Measurements from ENCODE around the gene SFTA2. TPM values are rescaled to one million over a fixed set of nuclear protein-coding genes. Genes with fewer than 3 reads are reported as not detected.
"Not testable (repeated sequence)": the region's sequence is repeated elsewhere in the genome, so short reads cannot be mapped to it uniquely, and the experiment has no call there.

Gene SFTA2
- total and polyA plus RNA-seq, 2 of the 8 experiments (the other 6 are each of a cell fraction or from before 2014, with no cell fraction given): not detected

- no peak for TF ChIP-seq ASH2L (IDR thresholded peaks at IDR 0.05; ENCODE audit: low read length)
- TF ChIP-seq EP300 (IDR thresholded peaks at IDR 0.05; ENCODE audit: borderline replicate concordance in 1 of 2, low read depth in 2 of 2, low read length in 2 of 2): no peak
- no peak for TF ChIP-seq JUN (IDR thresholded peaks at IDR 0.05; ENCODE audit: low read depth, low read length)
- TF ChIP-seq TBP (IDR thresholded peaks at IDR 0.05; ENCODE audit: low read depth, low read length): no peak
- no peak for TF ChIP-seq SUZ12 (IDR thresholded peaks at IDR 0.05; ENCODE audit: low read length)
- no peak for TF ChIP-seq HDAC6 (IDR thresholded peaks at IDR 0.05; ENCODE audit: low read depth, low read length)
Observed at GRCh38 chr6:30902709-30903108, 29.3 kb downstream of the SFTA2 start (continued).

GRCh38 chr6:30902196-30902595, 29.8 kb downstream of the SFTA2 start:
- H2AK5ac ChIP-seq (ENCODE audit: low read depth, low read length); H4K20me1 ChIP-seq (replicated peaks in 1 of 2; ENCODE audit: control insufficient read depth in 1 of 2, insufficient read depth in 2 of 2, low read length in 2 of 2); H4K8ac ChIP-seq (ENCODE audit: extremely low read depth, insufficient read depth, low read length); H2BK15ac ChIP-seq (ENCODE audit: low read length); H3K27ac ChIP-seq (ENCODE audit: low read depth, low read length); FAIRE-seq; H3K79me2 ChIP-seq (ENCODE audit: control insufficient read depth in 1 of 2, insufficient read depth in 2 of 2, low read length in 2 of 2); H3K18ac ChIP-seq (ENCODE audit: extremely low read depth, low read length); H3K14ac ChIP-seq (ENCODE audit: insufficient read length); H3K27me3 ChIP-seq (replicated peaks in 1 of 4; ENCODE audit: control insufficient read depth in 3 of 4, extremely low read depth in 1 of 4, insufficient read depth in 3 of 4, low read length in 3 of 4); H4K5ac ChIP-seq (ENCODE audit: insufficient read length, low read depth, low read length); H3K23me2 ChIP-seq (ENCODE audit: low read depth, low read length); H3K79me1 ChIP-seq (ENCODE audit: low read depth, low read length); H3K9ac ChIP-seq (replicated peaks in 1 of 4; ENCODE audit: extremely low read depth in 1 of 4, low read depth in 3 of 4, low read length in 3 of 4); H3K4me3 ChIP-seq (ENCODE audit: extremely low read depth in 1 of 4, insufficient read depth in 2 of 4, low read depth in 3 of 4, low read length in 4 of 4); H3K23ac ChIP-seq (ENCODE audit: insufficient read length); H3K9me3 ChIP-seq (ENCODE audit: insufficient read depth in 2 of 2, low read depth in 1 of 2, low read length in 1 of 2); H2BK5ac ChIP-seq (ENCODE audit: low read depth, low read length); H3K4me1 ChIP-seq (replicated peaks in 1 of 4; ENCODE audit: control insufficient read depth in 3 of 4, insufficient read depth in 4 of 4, low read length in 3 of 4); H4K91ac ChIP-seq (replicated peaks; ENCODE audit: insufficient read length, low read length); H3K4ac ChIP-seq (replicated peaks; ENCODE audit: insufficient read length, low read depth, low read length); H3K4me2 ChIP-seq (ENCODE audit: insufficient read depth in 1 of 2, low read depth in 2 of 2, low read length in 2 of 2); DNase-seq (ENCODE audit: low read depth in 1 of 2, low spot score in 2 of 2); H2AFZ ChIP-seq (ENCODE audit: low read length); H2BK120ac ChIP-seq (replicated peaks; ENCODE audit: low read depth, low read length); H2BK20ac ChIP-seq (ENCODE audit: low read length); H3K56ac ChIP-seq (replicated peaks; ENCODE audit: insufficient read length, low read depth, low read length): not testable (repeated sequence)
- ChIA-PET CTCF (ENCODE audit: partially characterized antibody) (interaction anchor here (0.9 to 4.1 kb wide), 8 partner anchors 9 to 170 kb away, joined by 3 to 9 read pairs (median 4); partner anchors contain the start of gene VARS2), POLR2A (ENCODE audit: partially characterized antibody) (interaction anchor here (0.6 to 5.4 kb wide), 8 partner anchors 8 to 235 kb away, joined by 3 to 22 read pairs (median 4); partner anchors contain the start of genes DDR1 and VARS2)
- H2BK12ac ChIP-seq (ENCODE audit: low read depth, low read length): peak overlapping the region; percentile 60; the same call in 1 of the 2 replicates
- peaks cover 14 to 30% (median 27%) of the 10 kb centered on the region in 4 experiments for H3K36me3 ChIP-seq (ENCODE audit: control insufficient read depth in 2 of 4, insufficient read depth in 4 of 4, low read length in 3 of 4)
- WGBS, 2 experiments (ENCODE audit: extremely low coverage in 1 of 2, insufficient coverage in 1 of 2, insufficient read length in 1 of 2, insufficient replicate concordance in 2 of 2, low coverage in 1 of 2, low lambda C conversion rate in 2 of 2, missing lambda C conversion rate in 1 of 2): 91% methylated on average over 9 of the region's 9 CpGs; no CpG with 5 or more reads in 1 of the 2 experiments
